Activated CD8-positive, alpha-beta memory T cell treated with anti-CD3 and anti-CD28 coated beads, Interleukin-2, amount 50 U/mL, for 24 hours (primary cell): ENCODE measurements around the gene OTOG.

Experiments
- DNase-seq: peaks from one replicate; pipeline ENCODE4 v3.0.0-alpha.2; 2020; ENCODE audit errors: extremely low read depth

OTOG gene

GRCh38 chr11:17630936-17631335 lies 83.9 kb downstream of the OTOG start:
- no peak for DNase-seq

GRCh38 chr11:17631702-17632365 lies 84.8 kb downstream of the OTOG start:
- DNase-seq: no peak

DNA sequence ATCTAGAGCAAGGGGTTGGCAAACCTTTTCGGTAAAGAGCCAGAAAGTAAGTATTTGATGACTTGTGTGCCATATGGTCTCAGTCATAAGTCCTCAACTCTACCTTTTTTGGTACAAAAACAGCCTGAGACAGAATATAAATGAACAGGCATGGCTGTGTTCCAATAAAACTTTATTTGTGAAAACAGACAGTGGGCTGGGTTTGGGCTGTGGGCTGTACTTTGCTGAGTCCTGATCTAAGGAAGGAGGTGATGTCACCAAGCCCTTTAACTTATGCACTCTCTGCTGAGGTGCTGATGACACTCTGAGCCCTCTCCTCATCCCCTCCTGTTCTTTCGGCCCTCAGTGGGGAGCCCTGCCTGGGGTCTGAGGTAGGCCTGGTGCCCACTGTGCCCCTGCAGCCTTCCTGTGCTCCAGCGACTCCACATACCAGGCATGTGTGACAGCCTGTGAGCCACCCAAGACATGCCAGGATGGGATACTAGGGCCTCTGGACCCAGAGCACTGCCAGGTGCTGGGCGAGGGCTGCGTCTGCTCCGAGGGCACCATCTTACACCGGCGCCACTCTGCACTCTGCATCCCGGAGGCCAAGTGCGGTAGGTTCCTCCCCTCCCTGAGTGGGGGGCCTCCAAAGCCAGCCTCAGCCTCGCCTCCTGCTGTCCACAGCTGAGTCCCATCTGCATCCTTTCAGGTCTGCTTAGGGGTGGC lies 86.4 kb downstream of the OTOG start:
- DNase-seq: no peak

DNA sequence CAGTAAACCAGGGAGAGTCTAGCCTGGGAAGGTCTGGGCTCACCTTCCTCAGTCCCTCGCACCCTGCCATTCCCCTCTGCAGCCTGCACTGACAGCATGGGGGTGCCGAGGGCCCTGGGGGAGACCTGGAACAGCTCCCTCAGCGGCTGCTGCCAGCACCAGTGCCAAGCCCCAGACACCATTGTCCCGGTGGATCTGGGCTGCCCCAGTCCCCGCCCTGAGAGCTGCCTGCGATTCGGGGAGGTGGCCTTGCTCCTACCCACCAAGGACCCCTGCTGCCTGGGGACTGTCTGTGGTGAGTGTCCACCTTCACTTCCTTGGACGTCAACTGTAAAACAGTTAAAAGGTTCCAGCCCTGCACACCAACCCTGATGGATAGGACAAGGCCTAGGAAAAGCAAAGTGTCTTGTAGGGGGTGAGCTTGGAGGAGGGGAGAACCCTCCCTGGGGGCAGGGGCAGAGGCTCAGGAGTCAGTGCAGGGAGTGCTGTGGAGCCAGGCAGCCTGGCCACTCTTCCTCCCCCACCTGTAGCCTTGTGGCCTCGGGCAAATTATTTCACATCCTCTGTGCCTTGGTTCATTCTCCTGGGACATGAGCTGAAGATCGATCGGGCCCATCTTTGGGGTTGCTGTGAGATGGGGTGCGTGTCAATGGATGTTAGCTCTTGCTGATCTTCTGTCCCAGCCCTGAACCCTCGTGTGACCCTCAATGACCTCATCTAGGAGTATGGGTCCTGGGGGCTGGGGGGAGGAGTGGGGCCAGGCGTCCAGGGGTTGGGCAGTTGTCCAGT lies 87.1 kb downstream of the OTOG start:
- no peak for DNase-seq

DNA sequence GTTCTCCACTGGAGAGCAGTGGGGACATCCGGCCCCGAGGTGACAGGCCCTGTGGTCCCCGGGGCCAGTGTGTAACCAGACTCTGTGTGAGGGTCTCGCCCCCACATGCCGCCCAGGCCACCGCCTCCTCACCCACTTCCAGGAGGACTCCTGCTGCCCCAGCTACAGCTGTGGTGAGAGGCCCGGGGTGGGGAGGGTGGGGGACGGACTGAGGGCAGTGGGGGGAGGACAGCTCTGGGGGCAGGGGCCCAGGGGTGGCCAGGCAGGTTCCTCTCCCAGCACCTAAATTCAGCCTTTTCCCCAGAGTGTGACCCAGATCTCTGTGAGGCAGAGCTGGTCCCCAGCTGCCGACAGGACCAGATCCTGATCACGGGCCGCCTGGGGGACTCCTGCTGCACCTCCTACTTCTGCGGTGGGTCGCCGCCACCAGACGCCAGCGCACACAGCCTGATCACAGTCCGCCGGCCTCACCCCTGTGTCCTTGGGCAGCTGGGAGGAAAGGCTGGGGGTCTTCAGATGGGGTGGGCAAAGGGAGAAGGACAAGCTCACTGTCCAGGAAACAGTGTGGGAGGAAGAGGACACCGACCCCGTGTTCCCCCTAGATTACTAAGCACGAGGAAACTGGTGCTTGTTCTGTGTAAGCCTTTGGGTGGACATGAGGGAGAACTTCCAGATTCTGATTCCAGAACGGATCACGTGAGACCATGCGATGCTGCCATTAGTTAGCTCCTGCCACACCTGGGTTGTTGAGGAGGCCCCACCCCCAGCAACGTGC lies 87.9 kb downstream of the OTOG start:
- no peak for DNase-seq

DNA sequence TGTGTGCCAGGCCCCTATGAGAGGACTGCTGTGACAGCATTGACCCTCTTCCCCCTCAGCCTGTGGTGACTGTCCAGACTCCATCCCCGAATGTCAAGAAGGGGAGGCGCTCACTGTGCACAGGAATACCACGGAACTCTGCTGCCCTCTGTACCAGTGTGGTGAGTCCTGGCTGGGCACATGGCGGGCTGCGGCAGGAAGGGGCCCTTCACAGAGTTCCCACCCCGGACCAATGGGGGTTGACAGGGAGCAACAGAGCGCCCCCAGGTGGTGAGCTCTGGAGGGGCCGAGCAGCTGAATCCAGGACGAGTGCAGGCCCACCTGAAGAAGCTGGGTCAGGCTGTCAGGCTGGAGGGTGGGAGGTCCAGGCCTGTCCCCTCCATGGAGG lies 88.5 kb downstream of the OTOG start:
- no peak for DNase-seq

GRCh38 chr11:17636721-17637120 lies 89.7 kb downstream of the OTOG start:
- no peak for DNase-seq

DNA sequence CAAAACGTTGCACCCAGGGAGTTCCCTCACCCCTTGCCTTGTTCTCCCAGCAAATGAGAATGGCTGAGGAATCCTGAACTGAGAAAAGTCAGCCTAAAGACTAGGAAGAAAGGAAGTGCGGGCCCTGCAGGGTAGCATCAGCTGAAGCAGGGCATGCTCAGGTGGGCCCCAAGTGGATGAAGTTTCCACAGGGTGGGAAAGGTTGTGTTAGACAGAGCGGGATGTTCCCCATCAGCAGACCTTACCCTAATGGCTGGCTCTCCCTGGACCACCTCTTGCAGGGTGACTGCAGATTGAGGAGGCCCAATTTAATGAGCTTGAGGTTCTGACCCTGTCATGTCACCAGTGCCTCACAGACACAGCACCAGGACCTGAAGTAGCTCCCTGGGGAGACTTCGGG lies 90.8 kb downstream of the OTOG start:
- DNase-seq: no peak

- no peak for DNase-seq
Observed at GRCh38 chr11:17638311-17638710, 91.3 kb downstream of the OTOG start.

DNA sequence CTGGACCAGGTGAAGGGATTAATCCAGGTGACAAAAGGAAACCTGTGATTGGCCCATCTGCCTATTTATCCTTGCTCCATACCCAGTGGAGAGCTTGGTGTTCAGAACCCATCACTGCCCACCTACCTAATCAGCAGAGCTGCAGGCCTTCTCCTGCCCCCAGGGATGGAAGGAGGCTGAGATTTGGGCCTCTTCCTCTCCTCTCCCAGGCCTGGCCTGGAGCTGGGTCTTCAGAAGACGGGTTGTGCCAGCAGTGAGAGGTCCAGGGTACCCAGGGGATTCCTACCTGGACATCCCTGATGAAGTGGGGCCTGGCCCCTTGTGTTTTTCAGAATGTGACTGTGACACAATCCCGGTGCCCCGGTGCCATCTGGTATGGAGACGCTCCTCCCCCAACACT lies 92.0 kb downstream of the OTOG start:
- DNase-seq: no peak

- no peak for DNase-seq
Observed at GRCh38 chr11:17639781-17640180, 92.7 kb downstream of the OTOG start.

- no peak for DNase-seq
Observed at GRCh38 chr11:17640493-17641164, 93.6 kb downstream of the OTOG start.

DNA sequence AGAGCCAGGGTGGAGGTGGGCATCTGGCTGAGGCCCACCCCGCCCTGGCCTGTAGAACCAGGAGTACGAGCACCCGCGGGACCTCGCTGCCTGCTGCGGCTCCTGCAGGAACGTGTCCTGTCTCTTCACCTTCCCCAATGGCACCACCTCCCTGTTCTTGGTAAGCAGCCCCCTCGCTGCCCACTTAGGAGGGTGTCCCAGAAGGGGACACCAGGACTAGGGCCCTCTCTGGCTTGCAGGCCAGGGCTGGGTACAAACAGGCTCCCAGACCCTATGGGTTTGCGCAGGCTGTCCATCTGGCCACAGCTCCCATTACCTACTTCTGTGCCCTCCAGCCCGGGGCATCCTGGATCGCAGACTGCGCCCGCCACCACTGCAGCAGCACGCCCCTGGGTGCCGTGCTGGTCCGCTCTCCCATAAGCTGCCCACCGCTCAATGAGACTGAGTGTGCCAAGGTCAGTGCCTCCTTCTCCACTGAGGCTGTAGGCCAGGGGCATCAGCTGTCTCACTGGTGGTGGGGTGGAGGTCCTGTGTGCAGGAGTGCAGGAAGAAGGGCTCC lies 94.8 kb downstream of the OTOG start:
- DNase-seq: no peak

DNA sequence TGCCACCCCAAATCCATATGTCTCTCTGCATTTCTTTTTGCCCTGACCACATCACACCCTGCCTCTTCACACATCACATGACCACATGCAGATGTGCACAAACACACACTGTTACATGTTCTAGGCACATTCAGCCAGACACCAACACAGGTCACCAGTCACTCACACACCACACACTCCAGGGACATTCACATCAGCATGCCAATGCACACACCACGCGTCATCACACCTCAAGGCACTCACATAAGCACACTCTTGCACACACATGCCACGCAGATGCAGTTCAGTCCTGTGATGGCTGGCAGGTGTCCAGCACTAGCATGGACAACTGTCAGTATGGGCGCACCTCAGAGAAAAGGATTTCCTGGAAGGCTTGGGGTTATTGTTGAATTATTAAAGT lies 95.3 kb downstream of the OTOG start:
- DNase-seq: no peak

DNA sequence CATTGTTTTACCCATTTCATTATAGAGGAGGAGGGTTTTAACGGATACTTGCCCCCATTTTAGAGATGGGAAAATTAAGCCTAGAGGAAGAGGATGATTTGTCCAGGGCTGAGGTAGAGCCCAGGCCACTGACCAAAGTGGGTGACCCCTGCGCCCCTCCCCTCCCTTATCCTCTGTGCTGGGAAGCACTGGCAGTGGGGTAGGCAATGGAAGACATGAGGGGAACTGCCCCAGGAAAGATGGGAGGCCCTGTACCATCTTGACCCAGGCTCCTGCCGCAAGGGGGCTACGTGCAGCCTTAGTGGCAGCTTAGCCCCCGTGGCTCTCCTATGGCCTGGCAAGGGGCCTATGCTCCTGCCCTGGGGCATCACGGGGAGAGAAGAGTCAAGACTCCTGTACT lies 95.9 kb downstream of the OTOG start:
- DNase-seq: no peak

DNA sequence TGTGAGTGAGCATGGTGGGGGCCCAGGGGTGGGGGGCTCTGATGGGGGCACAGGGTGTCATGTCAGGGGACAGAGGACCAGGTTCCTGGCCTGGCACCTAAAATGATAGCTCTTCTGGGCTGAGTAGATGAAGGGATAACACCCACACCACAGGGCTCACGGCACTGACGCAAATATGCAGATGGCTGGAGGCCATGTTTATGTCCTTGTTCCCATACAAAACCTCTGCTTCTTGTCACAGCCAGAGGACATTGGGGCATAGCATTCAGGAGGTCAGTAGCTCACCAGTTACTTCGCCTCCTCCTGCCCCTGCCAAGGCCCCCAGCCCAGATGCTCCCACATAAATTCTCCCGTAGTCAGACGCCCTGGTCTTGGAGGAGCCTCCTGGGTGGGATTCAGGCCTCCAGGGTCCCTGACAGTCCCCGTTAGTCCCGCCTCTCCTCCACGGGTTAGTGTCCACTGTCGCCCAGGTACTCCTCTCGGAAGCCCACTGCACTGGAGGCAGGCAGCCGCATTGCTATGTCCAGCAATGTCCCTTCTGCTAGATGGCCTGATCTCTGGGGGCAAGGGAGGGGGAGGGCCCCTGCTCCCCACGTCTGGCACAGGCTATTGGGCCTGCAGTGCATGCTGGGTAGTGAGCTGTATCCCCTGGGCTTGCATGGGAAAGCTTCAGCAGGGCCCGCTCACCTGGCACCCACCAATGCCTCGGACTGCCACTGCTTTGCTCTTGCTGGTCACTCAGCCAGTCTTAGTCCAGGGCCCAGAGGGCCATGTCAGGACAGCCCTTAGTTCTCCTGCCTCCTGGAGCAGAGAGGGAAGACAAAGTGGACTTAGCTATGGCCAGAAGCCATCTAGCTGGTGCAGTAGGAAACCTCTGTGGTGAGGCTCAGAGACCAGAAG lies 96.7 kb downstream of the OTOG start:
- no peak for DNase-seq

DNA sequence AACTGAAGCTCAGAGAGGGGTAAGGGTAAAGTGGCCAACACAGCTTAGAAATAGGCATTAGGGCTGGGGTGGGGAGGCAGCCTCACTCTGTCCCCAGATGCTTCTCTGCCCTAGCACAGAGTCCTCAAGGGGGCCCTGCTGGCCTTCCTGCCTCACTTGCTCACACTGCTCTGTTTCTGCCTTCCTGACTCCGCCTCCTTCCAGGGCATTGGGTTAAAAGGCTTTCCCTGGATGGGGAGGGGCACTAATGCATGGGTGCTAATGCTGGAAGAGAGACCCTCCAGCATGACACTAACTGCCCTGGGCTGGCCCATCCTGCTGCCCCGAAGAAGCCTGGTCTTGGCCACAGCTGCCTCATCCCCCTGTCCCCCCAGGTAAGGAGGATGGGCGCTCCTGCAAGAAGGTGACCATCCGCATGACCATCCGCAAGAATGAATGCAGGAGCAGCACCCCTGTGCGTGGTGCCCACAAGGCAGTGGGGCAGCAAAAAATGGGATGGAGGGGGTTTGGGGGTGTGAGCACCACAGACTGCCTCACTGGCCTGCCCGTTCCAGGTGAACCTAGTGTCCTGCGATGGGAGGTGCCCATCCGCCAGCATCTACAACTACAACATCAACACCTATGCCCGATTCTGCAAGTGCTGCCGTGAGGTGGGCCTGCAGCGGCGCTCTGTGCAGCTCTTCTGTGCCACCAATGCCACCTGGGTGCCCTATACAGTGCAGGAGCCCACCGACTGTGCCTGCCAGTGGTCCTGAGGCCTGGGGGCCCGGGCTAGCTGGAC lies 98.3 kb downstream of the OTOG start:
- DNase-seq: no peak

GRCh38 chr11:17646451-17647145 lies 99.5 kb downstream of the OTOG start:
- DNase-seq: no peak

DNA sequence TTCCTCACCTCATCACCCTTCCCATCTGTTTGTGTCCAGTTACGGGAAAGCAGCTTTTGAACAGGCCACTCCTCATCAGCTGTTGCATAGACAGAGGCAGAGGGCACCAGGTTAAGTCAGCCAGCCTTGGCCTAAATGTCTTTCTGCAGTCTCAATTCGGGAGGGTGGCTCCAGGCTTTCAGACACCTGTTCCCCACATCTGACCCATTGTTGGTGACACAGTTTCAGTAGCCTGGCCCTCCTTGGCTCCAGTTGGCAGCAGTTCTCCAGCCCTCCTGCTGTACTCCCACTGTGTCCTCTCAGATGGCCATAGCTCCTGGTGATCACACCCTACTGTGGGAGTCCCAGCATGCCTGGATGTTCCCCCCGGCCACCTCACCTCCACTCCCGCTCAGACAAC lies 101.5 kb downstream of the OTOG start:
- DNase-seq: no peak
